Embryonic facial prominence (tissue), 1 donor: ENCODE results near the gene ATP10D.
"Not testable (repeated sequence)": the region's sequence is repeated elsewhere in the genome, so short reads cannot be mapped to it uniquely, and the experiment has no call there.

Experiments
- DNase-seq: peaks from one replicate; pipeline ENCODE4 v3.0.0-alpha.2; 2016; ENCODE audit errors: extremely low spot score

The ATP10D gene

GRCh38 chr4:47534772-47535171 is 49.7 kb downstream of the ATP10D start:
- no peak for DNase-seq

DNA sequence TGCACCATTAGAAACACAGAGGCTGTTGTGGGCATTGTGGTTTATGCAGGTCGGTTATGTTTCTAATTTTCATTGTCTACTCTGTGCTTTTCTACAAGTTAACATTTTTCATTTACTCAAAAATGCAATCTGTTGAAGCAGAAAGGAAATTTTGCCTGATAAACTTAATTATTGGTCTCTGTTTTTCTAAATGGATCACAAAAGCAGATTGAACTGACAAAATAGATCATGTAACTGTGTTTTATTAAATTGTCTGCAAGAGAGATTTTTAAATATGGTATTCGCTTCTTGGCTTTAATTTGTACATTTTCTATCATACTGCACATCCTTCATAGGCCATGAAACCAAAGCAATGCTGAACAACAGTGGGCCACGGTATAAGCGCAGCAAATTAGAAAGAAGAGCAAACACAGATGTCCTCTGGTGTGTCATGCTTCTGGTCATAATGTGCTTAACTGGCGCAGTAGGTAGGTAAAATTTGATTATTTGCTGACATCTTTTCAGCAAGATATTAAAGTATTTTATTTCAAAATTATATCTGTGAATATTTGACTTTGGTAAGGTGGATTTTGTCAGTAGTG is 50.6 kb downstream of the ATP10D start:
- DNase-seq: no peak

GRCh38 chr4:47536966-47537365 is 51.9 kb downstream of the ATP10D start:
- no peak for DNase-seq

DNA sequence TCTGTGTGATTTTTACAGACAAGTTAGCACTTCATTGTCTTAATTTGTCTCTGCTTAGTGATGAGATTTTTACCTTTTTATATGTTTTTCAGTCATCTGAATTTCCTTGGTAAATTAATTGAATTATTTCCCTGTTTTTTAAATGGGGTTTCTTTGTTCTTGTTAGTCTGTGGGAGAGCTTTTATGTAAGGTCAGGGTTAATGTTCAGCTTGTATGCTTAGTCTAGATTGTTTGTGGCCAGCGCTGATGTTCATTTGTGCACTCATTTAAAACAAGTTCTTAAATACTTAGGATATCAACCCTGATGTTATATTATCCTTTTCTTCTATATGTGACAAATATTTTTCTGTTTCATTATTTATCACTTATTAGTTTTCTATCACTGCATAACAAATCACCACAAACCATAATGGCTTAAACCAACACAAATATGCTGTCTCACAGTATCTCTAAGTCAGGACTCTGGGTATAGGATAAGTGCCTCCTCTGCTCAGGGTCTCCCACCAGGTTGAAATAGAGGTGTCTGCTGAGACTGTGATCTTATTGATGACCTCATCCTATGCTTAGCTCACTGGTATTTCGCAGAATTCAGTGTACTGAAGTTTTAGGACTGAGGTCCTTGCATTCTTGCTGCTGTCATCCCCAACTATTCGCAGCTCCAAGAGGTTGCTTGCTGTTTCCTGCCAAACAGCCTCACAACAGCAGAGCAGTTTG is 53.2 kb downstream of the ATP10D start:
- DNase-seq: no peak

DNA sequence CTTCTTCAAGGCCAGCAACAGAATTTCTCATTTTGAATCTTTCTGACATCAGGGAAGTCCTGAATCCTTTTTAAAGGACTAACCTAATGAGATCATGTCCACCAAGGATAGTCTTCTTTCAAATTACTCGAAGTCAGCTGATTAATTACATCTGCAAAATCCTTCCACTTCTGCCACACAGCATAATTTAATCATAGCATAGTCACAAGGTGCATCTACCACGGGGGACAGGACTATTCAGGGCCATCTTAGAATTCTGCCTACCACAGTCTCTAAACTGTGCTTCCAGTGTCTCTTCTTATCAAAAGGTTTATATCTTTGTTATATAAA is 53.7 kb downstream of the ATP10D start:
- no peak for DNase-seq

GRCh38 chr4:47542640-47543039 is 57.6 kb downstream of the ATP10D start:
- not testable (repeated sequence) for DNase-seq

DNA sequence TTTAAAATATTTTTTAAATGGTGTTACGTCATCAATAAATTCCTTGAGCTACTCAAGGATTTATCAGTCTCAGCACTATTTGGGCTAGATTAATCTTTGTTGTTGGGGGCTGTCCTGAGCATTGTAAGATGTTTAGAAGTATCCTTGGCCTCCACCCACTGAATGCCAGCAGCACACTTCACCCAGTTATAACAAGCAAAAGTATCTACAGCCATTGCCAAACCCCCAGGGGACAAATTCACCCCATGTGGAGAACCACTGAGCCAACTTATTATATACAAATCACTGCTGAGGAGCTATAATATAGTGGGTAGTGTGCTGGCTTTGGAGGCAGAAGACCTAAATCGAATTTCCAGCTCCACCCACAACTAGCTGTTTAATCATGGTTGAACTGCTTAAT is 58.3 kb downstream of the ATP10D start:
- no peak for DNase-seq

DNA sequence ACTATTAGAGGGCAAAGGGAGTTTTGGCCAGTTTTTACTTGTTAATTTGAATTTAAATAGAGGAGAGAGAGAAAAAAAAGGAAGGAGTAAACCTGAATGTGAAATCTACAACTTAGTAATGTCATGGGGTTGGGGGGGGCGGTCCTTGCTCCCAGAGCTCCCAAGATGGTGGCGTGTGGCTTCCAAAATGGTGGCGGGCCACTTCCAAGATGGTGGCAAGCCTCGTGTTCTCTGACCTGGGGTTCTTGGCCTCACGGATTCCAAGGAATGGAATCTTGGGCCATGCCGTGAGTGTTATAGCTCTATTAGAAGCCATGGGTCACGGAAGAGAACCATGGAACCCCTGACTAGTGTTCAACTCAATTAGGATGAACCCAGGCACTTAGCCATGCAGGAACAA is 65.3 kb downstream of the ATP10D start:
- not testable (repeated sequence) for DNase-seq

DNA sequence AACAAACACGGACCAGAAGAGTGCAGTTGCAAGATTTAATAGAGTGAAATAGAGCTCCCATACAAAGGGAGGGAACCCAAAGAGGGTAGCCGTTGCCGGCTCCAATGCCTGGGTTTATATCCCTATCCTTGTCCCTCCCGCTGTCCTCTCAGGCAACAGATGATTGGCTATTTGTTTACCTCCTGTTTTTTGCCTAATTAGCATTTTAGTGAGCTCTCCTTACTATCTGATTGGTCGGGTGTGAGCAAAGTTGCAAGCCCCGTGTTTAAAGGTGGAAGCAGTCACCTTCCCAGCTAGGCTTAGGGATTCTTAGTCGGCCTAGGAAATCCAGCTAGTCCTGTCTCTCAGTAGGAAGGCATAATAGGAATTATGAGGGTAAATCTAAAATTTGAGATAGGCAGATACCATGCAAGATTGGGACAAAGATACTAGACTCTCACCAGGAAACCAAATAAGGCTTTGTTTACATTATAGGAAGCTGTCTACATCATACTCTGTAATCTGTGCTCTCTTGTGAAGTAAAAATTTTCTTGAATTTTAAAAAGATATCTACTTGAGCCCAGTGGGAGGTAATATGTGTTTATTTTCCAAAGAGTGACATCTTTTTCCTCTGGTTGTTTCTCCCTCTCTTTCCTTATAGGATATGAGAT is 65.9 kb downstream of the ATP10D start:
- no peak for DNase-seq

- no peak for DNase-seq
Observed at GRCh38 chr4:47551682-47552081, 66.6 kb downstream of the ATP10D start.

GRCh38 chr4:47553329-47554125 is 68.5 kb downstream of the ATP10D start:
- DNase-seq: no peak

GRCh38 chr4:47555920-47556319 is 70.8 kb downstream of the ATP10D start:
- DNase-seq: not testable (repeated sequence)

- no peak for DNase-seq
Observed at GRCh38 chr4:47557255-47557654, 72.2 kb downstream of the ATP10D start.

DNA sequence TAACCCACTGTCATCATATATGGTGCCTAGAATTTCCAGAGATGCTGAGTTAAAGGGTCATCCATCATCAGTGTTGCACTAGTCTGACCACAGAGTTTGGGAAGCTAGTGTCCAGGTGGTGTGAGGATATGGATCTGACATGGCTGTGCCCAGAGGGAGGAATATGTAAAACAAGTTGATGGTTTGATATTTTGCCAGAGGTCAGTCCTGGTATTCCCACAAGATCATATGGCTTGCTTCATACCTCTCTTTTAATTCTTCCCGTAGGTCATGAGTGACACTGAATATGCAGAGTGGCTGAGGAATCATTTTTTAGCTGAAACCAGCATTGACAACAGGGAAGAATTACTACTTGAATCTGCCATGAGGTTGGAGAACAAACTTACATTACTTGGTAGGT is 75.6 kb downstream of the ATP10D start:
- DNase-seq: no peak

DNA sequence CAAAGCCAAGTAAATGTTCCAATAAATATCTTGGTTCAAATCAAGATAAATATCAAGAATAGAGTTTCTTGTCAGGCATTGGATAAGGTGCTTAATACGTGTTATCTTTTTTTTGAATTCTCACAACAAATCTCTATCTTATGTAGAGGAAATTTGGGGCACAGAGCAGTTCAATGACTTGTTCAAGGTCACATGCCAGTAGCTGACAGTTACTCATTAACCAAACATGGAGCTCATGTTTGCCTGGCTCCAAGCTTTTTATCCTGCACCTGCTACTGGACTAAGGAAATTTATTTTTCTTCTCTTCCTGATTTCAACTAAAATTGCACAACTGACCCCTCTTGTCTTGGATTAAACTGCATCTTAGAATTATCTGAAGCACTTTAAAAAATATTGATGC is 76.3 kb downstream of the ATP10D start:
- no peak for DNase-seq

DNA sequence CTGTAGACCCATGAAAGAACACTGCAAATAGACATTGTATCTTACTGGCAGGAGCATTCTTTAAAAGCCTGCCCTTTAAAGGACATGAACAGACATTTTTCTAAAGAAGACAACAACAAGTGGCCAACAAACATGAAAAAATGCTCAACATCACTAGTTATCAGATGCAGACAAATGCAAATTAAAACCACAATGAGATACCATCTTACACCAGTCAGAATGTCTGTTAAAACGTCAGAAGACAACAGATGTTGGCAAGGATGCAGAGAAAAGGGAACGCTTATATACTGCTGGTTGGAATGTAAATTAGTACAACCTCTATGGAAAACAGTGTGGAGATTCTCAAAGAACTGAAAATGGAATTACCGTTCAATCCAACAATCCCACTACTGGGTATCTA is 77.2 kb downstream of the ATP10D start:
- no peak for DNase-seq

GRCh38 chr4:47566566-47566965 is 81.5 kb downstream of the ATP10D start:
- DNase-seq: no peak

DNA sequence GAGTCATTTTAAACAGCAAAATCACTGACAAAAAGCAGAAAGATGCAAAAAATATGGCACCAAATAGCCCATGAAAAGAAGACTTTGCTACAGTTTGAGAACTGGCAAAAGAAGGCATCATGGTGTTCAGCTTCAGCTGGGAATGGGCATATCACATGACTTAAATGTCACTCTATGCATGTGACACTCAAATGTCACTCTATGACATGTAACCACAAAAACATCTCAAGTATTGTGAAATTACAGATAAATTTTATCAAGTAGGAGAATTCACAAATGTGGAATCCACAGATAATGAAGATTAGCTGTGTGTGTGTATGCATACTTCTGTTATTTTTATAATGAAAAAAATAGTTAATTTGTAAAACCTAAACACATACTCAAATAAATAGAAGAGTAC is 81.9 kb downstream of the ATP10D start:
- no peak for DNase-seq

DNA sequence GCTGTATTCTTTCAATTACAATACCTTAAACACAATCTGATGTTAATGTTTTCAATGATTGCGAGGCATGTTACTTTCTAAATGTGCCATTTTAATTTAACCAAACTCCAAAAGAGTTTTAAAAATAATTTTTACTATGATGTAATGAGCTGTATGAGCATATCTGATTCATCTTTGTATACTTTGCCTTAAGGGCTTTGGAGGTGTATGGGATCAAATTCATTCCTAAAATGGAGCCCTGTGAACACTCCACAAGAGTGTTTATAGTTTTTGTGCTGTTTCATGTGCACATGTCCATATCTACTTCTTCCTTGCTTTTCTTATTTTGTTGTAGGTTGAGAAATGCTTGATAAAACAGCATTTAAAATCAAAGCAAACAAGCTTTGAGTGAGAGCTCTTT is 82.4 kb downstream of the ATP10D start:
- no peak for DNase-seq

DNA sequence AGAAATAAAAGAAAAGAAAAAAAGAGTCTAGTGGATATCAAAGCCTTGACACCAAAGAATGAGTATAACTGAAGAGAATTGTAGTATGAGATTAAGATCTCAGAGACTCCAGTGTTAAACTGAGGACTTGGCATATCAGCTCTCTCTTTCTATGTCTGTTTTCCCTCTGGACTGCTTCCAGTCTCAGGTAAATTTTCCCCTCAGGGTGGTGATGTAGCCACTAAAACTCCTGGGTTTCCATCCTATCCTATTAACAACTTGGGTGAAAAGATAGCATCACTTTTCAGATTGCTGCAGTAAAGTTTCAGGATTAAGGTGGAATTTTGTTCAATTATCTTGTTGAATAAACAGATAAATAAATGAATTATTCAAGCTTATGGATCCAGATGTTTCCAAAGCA is 85.7 kb downstream of the ATP10D start:
- DNase-seq: no peak

GRCh38 chr4:47572981-47573380 is 87.9 kb downstream of the ATP10D start:
- DNase-seq: no peak

DNA sequence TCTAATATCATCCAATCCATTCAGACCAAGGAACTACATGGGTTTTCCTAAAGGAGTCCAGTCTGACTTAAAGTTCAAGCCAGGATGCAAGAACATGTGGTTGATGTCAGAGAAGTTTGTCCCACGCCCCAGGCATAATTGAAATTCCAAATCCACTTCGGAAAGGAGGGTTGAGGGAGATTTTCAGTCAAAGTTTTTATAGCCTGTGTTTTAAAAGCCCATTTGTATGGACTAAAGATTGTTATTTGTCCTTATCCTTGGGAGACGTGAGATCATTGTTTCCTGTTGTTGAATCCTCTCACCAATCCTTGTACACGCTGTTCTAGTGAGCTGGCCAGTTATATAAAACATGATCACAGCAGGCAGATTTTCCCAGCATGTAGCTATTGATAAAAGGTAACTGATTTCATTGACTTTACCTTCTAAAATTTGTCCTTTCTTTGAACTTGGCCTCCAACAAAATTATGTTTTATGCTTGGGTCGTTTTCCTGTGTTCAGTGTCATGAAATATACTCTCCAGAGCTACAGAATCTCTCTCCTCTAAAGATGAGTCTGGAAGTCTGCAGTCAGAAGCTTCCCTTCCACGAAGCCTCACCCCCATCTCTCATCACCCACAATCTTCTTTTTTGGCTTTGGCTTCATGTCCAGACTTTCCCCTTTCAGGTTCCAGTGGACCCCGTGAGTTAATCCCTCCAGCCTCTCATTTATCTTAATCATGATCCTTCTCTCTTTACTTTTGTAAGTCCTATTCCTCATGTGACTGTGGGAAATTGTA is 92.9 kb downstream of the ATP10D start:
- DNase-seq: no peak
